CD4-positive, alpha-beta T cell (primary cell): ENCODE measurements around the gene CACNG7. TPM values are rescaled to one million over a fixed set of nuclear protein-coding genes. Genes with fewer than 3 reads are reported as not detected.

Source experiments
- ATAC-seq: fragments of 200-7000 bp; cut with Tn5 transposase; one replicate; pipeline ENCODE4 v1.10.0; 2022; ENCODE audit warnings: mild to moderate bottlenecking; ENCODE audit not compliant: poor library complexity
- CTCF ChIA-PET: fragments of 350-600 bp; sonication (Branson Sonifier 250); formaldehyde crosslinking; loops from one replicate; lab custom pipeline; 2021; ENCODE audit warnings: antibody characterized with exemption, inconsistent platforms; lab: Charles Lee
- POLR2A ChIA-PET: fragments of 350-600 bp; sonication (Branson Sonifier 250); formaldehyde crosslinking; loops from one replicate; lab custom pipeline; 2021; ENCODE audit warnings: antibody characterized with exemption, inconsistent platforms; lab: Charles Lee
- DNase-seq, 14 experiments: peaks; one replicate each; pipeline ENCODE4 v3.0.0-alpha.2; 2013 to 2020; ENCODE audit warnings: mixed read lengths in 2 of 14
- H3K27ac ChIP-seq, 2 donors: one replicate each; pipeline versions ENCODE4 v1.5.1 to v1.7.0; 2013; ENCODE audit warnings: low read length in 2 of 2, low read depth in 1 of 2, mild to moderate bottlenecking in 1 of 2
- H3K27me3 ChIP-seq, 2 experiments: 1 replicate in 1 of 2; 2 replicates in 1 of 2; pipeline versions ENCODE4 v1.6.1 to v1.7.0; 2013; ENCODE audit warnings: low read length in 2 of 2, control low read depth in 1 of 2, mild to moderate bottlenecking in 1 of 2, moderate library complexity in 1 of 2; ENCODE audit not compliant: insufficient read depth in 2 of 2, control insufficient read depth in 1 of 2
- H3K36me3 ChIP-seq: one replicate; pipeline ENCODE4 v1.6.1; 2013; ENCODE audit warnings: low read length, control low read depth; ENCODE audit not compliant: insufficient read depth
- H3K4me1 ChIP-seq: one replicate; pipeline ENCODE4 v1.6.1; 2013; ENCODE audit warnings: low read length, control low read depth; ENCODE audit not compliant: insufficient read depth
- H3K4me3 ChIP-seq: one replicate; pipeline ENCODE4 v1.5.1; 2013; ENCODE audit warnings: mild to moderate bottlenecking, low read length, moderate library complexity
- H3K9me3 ChIP-seq, 2 experiments: 1 replicate in 1 of 2; 2 replicates in 1 of 2; pipeline versions ENCODE4 v1.6.1 to v1.7.0; 2013; ENCODE audit warnings: low read length in 2 of 2, mild to moderate bottlenecking in 2 of 2, control low read depth in 1 of 2, moderate library complexity in 1 of 2; ENCODE audit not compliant: control insufficient read depth in 1 of 2, insufficient read depth in 1 of 2
- H3K27ac Mint-ChIP-seq: one replicate; pipeline ENCODE4 v1.8.0; 2020; ENCODE audit warnings: mixed read lengths
- H3K27me3 Mint-ChIP-seq: one replicate; pipeline ENCODE4 v1.8.0; 2021; ENCODE audit warnings: mixed read lengths
- H3K36me3 Mint-ChIP-seq: one replicate; pipeline ENCODE4 v1.8.0; 2021; ENCODE audit warnings: low read depth, mixed read lengths
- H3K4me1 Mint-ChIP-seq: one replicate; pipeline ENCODE4 v1.8.0; 2021; ENCODE audit warnings: low read depth, mixed read lengths
- H3K4me3 Mint-ChIP-seq: one replicate; pipeline ENCODE4 v1.8.0; 2020; ENCODE audit warnings: mild to moderate bottlenecking, mixed read lengths
- H3K9me3 Mint-ChIP-seq: one replicate; pipeline ENCODE4 v1.8.0; 2020; ENCODE audit warnings: mixed read lengths
- intact Hi-C, 2 experiments: fragments of 100-400 bp; cut with DNase I in 1 of 2; cut with micrococcal nuclease in 1 of 2; formaldehyde crosslinking; loops; one replicate each; pipeline versions ENCODE4 v1.15.1 to v1.9.0; 2023 to 2025; cut with DNase I, micrococcal nuclease
- total RNA-seq, 174 experiments: library from RNA in 2 of 174; stranded (reverse) in 2 of 174; gene quantifications; one replicate each; pipeline ENCODE4 v1.2.3 and lab custom pipeline; 2021 to 2026
- TF ChIP-seq, protein P1 (sequence below): fragments of 200-600 bp; IDR thresholded peaks from one replicate; pipeline ENCODE4 v1.8.0; 2022; ENCODE audit warnings: antibody characterized with exemption, mild to moderate bottlenecking

Gene CACNG7
- total RNA-seq, 2 experiments from 2014 or later = not detected

DNA sequence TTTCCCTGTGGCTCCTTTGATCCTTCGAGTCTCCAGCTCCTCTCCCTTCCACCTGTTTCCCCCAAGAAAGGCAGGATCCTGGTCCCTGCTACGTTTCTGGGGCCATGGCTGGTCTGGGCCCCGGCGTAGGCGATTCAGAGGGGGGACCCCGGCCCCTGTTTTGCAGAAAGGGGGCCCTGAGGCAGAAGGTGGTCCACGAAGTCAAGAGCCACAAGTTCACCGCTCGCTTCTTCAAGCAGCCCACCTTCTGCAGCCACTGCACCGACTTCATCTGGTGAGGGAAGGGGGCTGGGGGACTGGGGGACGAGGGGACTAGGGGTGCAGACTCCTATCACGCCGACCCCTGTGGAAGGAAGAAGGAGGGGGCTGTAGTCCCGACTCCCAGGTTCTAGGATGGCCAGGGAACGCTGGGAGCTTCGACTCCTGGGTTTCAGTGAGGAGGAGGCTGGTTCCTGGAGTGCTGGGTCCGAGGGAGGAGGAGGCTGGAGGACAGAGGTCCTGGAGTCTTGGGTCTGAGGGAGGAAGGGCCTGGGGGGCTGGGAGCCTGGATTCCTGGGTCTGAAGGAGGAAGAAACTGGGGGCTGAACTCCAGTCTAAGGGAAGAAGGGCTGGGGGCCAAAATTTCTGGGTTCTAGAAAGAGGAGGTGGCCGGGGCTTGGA lies 26.6 kb upstream of the CACNG7 start:
- DNase-seq = peak in 2 of 14 experiments; percentile 21 to 36
- ChIA-PET CTCF (interaction anchor here (0.7 to 1.9 kb wide), 7 partner anchors 10 to 41 kb away, joined by 3 to 17 read pairs (median 4); partner anchors contain the start of gene MYADM), POLR2A (interaction anchor here (0.7 to 1.4 kb wide), 6 partner anchors 8 to 40 kb away, joined by 3 to 17 read pairs (median 4); partner anchors contain the start of gene MYADM)
- peak overlapping the region; percentile 30 for H3K4me3 Mint-ChIP-seq
- no peak for ATAC-seq
- no peaks in the 10 kb centered on the region for H3K9me3 Mint-ChIP-seq
- Histone ChIP-seq H3K4me3 (peak overlapping the region; percentile 5), H3K27ac (no peak overlapping the region), H3K36me3 (no peaks in the 10 kb centered on the region), H3K9me3 (peaks cover 0 to 11% of the 10 kb centered on the region in 2 experiments), H3K4me1 (peaks cover 50% of the 10 kb centered on the region), H3K27me3 (peaks cover 47 to 53% of the 10 kb centered on the region in 2 experiments)
- H3K27me3 Mint-ChIP-seq = peaks cover 36% of the 10 kb centered on the region
- peaks cover 17% of the 10 kb centered on the region for H3K4me1 Mint-ChIP-seq
- no peak overlapping the region for H3K27ac Mint-ChIP-seq
- TF ChIP-seq, protein P1, sequence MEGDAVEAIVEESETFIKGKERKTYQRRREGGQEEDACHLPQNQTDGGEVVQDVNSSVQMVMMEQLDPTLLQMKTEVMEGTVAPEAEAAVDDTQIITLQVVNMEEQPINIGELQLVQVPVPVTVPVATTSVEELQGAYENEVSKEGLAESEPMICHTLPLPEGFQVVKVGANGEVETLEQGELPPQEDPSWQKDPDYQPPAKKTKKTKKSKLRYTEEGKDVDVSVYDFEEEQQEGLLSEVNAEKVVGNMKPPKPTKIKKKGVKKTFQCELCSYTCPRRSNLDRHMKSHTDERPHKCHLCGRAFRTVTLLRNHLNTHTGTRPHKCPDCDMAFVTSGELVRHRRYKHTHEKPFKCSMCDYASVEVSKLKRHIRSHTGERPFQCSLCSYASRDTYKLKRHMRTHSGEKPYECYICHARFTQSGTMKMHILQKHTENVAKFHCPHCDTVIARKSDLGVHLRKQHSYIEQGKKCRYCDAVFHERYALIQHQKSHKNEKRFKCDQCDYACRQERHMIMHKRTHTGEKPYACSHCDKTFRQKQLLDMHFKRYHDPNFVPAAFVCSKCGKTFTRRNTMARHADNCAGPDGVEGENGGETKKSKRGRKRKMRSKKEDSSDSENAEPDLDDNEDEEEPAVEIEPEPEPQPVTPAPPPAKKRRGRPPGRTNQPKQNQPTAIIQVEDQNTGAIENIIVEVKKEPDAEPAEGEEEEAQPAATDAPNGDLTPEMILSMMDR = no peak
- peaks cover under 1% of the 10 kb centered on the region for H3K36me3 Mint-ChIP-seq
- intact Hi-C loops = loop anchor here (1.0 to 2.0 kb wide), 4 partner anchors 15 to 40 kb away; partner anchors contain the start of gene MYADM (in 1 of the 2)

DNA sequence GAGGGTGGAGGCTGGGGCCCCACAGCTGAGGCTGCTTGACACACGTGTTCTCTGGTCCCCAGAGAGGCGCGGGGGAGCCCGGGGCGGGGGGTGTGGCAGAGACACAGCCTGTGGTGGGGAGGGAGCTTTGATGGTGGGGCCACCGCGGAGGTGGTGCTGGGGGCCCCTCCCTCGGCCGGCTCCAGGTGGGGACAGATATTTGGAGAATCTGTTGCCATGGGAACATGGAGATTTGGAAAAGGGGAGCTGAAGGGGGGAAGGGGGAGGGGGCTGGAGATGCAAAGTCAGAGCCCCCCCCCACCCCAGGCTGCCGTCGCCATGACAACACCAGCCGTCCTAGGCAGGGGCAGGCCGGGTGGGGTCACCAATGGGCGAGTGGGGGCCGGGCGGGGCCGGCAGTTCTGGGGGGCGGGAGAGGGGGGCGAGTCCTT lies 25.8 kb upstream of the CACNG7 start:
- no peak overlapping the region for H3K4me3 Mint-ChIP-seq
- ATAC-seq = no peak
- intact Hi-C loops = loop anchor here in 1 of 2 experiments (2.0 kb wide), 1 partner anchor 18 kb away; no protein-coding TSS in a partner anchor
- TF ChIP-seq, protein P1 = no peak
- H3K36me3 Mint-ChIP-seq = no peaks in the 10 kb centered on the region
- CTCF ChIA-PET = interaction anchor here (0.8 kb wide), 1 partner anchor 42 kb away, joined by 3 read pairs; no protein-coding TSS in a partner anchor
- H3K36me3 ChIP-seq = no peaks in the 10 kb centered on the region
- no peaks in the 10 kb centered on the region for H3K9me3 Mint-ChIP-seq
- peaks cover 33% of the 10 kb centered on the region for H3K27me3 Mint-ChIP-seq
- H3K27ac Mint-ChIP-seq = no peak overlapping the region
- peaks cover 43% of the 10 kb centered on the region for H3K4me1 ChIP-seq
- peaks cover 13% of the 10 kb centered on the region for H3K4me1 Mint-ChIP-seq
- peaks cover 0 to 11% of the 10 kb centered on the region in 2 experiments for H3K9me3 ChIP-seq
- POLR2A ChIA-PET = interaction anchor here (0.9 to 1.2 kb wide), 3 partner anchors 8 to 17 kb away, joined by 3 to 4 read pairs (median 3); partner anchors contain the start of gene MYADM
- H3K27ac ChIP-seq = no peak overlapping the region
- peaks cover 47 to 53% of the 10 kb centered on the region in 2 experiments for H3K27me3 ChIP-seq
- DNase-seq = peak in 4 of 14 experiments; percentile 36 to 72 (median 60)
- H3K4me3 ChIP-seq = no peak overlapping the region

DNA sequence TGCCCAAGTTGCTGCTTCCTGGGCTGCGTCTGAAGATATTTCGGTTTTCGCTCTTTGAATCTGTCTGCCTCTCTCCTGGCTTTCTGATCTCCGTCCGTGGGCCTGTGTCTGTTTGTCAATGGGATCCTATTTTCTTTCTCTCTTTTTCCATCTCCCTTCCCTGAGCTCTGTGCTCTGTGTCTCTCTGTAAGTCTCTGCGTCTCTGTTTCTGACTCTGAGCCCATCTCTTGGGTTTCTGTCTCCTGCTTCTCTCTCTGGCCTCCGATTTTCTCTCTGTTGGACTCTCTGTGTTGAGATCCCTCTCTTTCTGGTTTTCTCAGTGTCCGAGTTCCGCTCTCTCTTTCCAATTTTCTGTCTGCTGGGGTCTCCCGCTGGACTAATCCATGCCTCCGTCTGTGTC lies 25.3 kb upstream of the CACNG7 start:
- no peak overlapping the region for H3K27ac Mint-ChIP-seq
- Histone ChIP-seq H3K36me3 (no peaks in the 10 kb centered on the region), H3K4me1 (peaks cover 40% of the 10 kb centered on the region), H3K27me3 (peaks cover 47 to 53% of the 10 kb centered on the region in 2 experiments), H3K4me3 (no peak overlapping the region), H3K27ac (no peak overlapping the region), H3K9me3 (peaks cover 0 to 11% of the 10 kb centered on the region in 2 experiments)
- no peaks in the 10 kb centered on the region for H3K9me3 Mint-ChIP-seq
- POLR2A ChIA-PET = interaction anchor here (0.9 to 1.2 kb wide), 3 partner anchors 9 to 17 kb away, joined by 3 to 4 read pairs (median 3); partner anchors contain the start of gene MYADM
- ATAC-seq (no peak), DNase-seq (no peak)
- intact Hi-C loops = loop anchor here in 1 of 2 experiments (2.0 kb wide), 1 partner anchor 19 kb away; no protein-coding TSS in a partner anchor
- H3K36me3 Mint-ChIP-seq = no peaks in the 10 kb centered on the region
- H3K4me3 Mint-ChIP-seq = peak overlapping the region; percentile 49
- TF ChIP-seq, protein P1 = no peak
- peaks cover 33% of the 10 kb centered on the region for H3K27me3 Mint-ChIP-seq
- CTCF ChIA-PET = no interaction called here
- H3K4me1 Mint-ChIP-seq = peaks cover 10% of the 10 kb centered on the region
